Measurements from ENCODE around the gene MGRN1.

The MGRN1 gene

DNA sequence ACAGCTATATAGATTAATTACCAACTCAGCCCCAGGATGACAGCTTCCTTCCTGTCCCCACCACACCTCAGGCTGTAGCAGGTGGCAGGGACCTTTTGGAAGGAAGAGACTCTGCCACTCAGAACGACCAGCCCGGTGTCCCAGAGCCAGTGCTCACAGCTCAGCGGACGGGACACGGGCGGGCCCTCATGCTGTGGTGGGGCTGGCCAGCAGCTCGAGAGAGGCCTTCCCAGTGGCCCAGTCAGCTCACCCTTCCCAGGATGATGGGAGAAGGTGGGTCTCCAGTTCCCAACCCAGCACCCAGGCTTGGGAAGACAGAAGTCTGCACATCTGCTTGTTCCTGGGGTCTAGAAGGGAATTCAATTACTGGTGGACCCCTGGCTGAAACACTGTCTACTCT, 79.3 kb downstream of the MGRN1 start:
- H3K27ac ChIP-seq (ENCODE audit: low read length) = no peak overlapping the region
- H3K27me3 ChIP-seq (ENCODE audit: insufficient read depth, low read length, poor library complexity) = no peaks in the 10 kb centered on the region
- no peak overlapping the region for H3K9ac ChIP-seq (ENCODE audit: low read depth, low read length)
- no peak overlapping the region for H3K4me2 ChIP-seq (ENCODE audit: insufficient read depth, low read length)
- no peak for TF ChIP-seq EZH2 (IDR thresholded peaks at IDR 0.05; ENCODE audit: borderline replicate concordance, low read depth, low read length, severe bottlenecking)
- TF ChIP-seq, protein P1, sequence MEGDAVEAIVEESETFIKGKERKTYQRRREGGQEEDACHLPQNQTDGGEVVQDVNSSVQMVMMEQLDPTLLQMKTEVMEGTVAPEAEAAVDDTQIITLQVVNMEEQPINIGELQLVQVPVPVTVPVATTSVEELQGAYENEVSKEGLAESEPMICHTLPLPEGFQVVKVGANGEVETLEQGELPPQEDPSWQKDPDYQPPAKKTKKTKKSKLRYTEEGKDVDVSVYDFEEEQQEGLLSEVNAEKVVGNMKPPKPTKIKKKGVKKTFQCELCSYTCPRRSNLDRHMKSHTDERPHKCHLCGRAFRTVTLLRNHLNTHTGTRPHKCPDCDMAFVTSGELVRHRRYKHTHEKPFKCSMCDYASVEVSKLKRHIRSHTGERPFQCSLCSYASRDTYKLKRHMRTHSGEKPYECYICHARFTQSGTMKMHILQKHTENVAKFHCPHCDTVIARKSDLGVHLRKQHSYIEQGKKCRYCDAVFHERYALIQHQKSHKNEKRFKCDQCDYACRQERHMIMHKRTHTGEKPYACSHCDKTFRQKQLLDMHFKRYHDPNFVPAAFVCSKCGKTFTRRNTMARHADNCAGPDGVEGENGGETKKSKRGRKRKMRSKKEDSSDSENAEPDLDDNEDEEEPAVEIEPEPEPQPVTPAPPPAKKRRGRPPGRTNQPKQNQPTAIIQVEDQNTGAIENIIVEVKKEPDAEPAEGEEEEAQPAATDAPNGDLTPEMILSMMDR (IDR thresholded peaks at IDR 0.05; ENCODE audit: borderline replicate concordance, extremely low read depth, low read length, poor library complexity, severe bottlenecking) = no peak
- H3K36me3 ChIP-seq (ENCODE audit: insufficient read depth, low read length) = peaks cover 45% of the 10 kb centered on the region
- H3K4me3 ChIP-seq (ENCODE audit: low read depth in 1 of 2, low read length in 2 of 2) = no peak overlapping the region
- H3K4me1 ChIP-seq (ENCODE audit: insufficient read depth, low read length) = no peaks in the 10 kb centered on the region
- DNase-seq (no peak), ATAC-seq (ENCODE audit: insufficient read depth, low read depth) (no peak)
- H4K20me1 ChIP-seq (ENCODE audit: insufficient read depth, low read length) = no peaks in the 10 kb centered on the region
- no peaks in the 10 kb centered on the region for H3K79me2 ChIP-seq (ENCODE audit: insufficient read depth, low read length)
- H3K9me3 ChIP-seq (ENCODE audit: insufficient read depth, low read length, severe bottlenecking) = no peaks in the 10 kb centered on the region
- H2AFZ ChIP-seq (ENCODE audit: low read depth, low read length) = no peak overlapping the region

DNA sequence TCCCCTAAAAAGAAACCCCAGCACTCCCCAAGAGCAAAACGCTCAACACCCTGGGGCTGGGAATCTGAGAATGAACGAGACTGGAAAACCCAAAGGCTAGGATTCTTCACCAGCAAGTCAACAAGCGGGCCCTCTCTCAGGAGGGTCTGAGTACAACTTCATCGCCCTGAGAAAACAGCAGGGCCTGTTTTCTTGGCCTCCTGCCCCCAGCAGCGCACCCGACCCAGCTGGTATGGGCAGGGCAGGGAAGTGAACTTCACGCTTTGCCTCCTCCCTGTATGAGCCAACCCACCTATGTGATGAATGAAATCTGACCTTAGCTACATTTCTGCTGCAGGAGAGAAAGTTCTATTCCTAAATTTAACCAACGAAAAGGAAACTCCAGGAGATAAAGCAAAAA, 79.9 kb downstream of the MGRN1 start:
- no peaks in the 10 kb centered on the region for H3K4me1 ChIP-seq (ENCODE audit: insufficient read depth, low read length)
- no peak for ATAC-seq (ENCODE audit: insufficient read depth, low read depth)
- H3K4me3 ChIP-seq (ENCODE audit: low read depth in 1 of 2, low read length in 2 of 2) = no peak overlapping the region
- no peak overlapping the region for H3K4me2 ChIP-seq (ENCODE audit: insufficient read depth, low read length)
- H3K79me2 ChIP-seq (ENCODE audit: insufficient read depth, low read length) = no peaks in the 10 kb centered on the region
- DNase-seq = no peak
- H3K27me3 ChIP-seq (ENCODE audit: insufficient read depth, low read length, poor library complexity) = no peaks in the 10 kb centered on the region
- no peak overlapping the region for H3K27ac ChIP-seq (ENCODE audit: low read length)
- peaks cover 41% of the 10 kb centered on the region for H3K36me3 ChIP-seq (ENCODE audit: insufficient read depth, low read length)
- TF ChIP-seq EZH2 (IDR thresholded peaks at IDR 0.05; ENCODE audit: borderline replicate concordance, low read depth, low read length, severe bottlenecking) = no peak
- TF ChIP-seq, protein P1 (IDR thresholded peaks at IDR 0.05; ENCODE audit: borderline replicate concordance, extremely low read depth, low read length, poor library complexity, severe bottlenecking) = no peak
- no peaks in the 10 kb centered on the region for H3K9me3 ChIP-seq (ENCODE audit: insufficient read depth, low read length, severe bottlenecking)
- H2AFZ ChIP-seq (ENCODE audit: low read depth, low read length) = no peak overlapping the region
- H3K9ac ChIP-seq (ENCODE audit: low read depth, low read length) = no peak overlapping the region
- no peaks in the 10 kb centered on the region for H4K20me1 ChIP-seq (ENCODE audit: insufficient read depth, low read length)

DNA sequence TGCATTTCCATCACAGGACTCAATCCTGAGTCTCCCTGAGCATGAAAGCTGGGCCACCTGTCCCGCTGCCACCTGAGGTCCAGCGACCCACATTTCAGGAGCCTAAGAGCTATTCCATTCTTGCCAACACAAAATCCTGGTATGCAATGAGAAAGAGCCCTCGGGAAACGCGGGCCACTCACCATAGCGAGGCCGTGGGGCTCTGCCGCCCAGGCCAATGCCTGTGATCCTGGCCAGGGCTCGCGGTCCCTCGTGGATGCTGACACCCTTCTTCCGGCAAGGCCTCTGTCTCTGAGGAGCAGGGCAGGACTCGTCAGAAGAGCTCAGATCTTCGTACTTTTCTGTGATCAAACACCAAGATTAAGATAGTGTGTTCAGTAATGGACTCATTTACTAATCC, 80.3 kb downstream of the MGRN1 start:
- no peak for ATAC-seq (ENCODE audit: insufficient read depth, low read depth)
- H3K4me3 ChIP-seq (ENCODE audit: low read depth in 1 of 2, low read length in 2 of 2) = no peak overlapping the region
- no peak overlapping the region for H3K4me2 ChIP-seq (ENCODE audit: insufficient read depth, low read length)
- DNase-seq = no peak
- no peak overlapping the region for H3K9ac ChIP-seq (ENCODE audit: low read depth, low read length)
- no peaks in the 10 kb centered on the region for H3K79me2 ChIP-seq (ENCODE audit: insufficient read depth, low read length)
- no peaks in the 10 kb centered on the region for H3K4me1 ChIP-seq (ENCODE audit: insufficient read depth, low read length)
- H3K27ac ChIP-seq (ENCODE audit: low read length) = no peak overlapping the region
- H3K36me3 ChIP-seq (ENCODE audit: insufficient read depth, low read length) = peaks cover 43% of the 10 kb centered on the region
- H3K27me3 ChIP-seq (ENCODE audit: insufficient read depth, low read length, poor library complexity) = no peaks in the 10 kb centered on the region
- no peaks in the 10 kb centered on the region for H3K9me3 ChIP-seq (ENCODE audit: insufficient read depth, low read length, severe bottlenecking)
- TF ChIP-seq, protein P1 (IDR thresholded peaks at IDR 0.05; ENCODE audit: borderline replicate concordance, extremely low read depth, low read length, poor library complexity, severe bottlenecking) = no peak
- TF ChIP-seq EZH2 (IDR thresholded peaks at IDR 0.05; ENCODE audit: borderline replicate concordance, low read depth, low read length, severe bottlenecking) = no peak
- H4K20me1 ChIP-seq (ENCODE audit: insufficient read depth, low read length) = no peaks in the 10 kb centered on the region
- no peak overlapping the region for H2AFZ ChIP-seq (ENCODE audit: low read depth, low read length)

DNA sequence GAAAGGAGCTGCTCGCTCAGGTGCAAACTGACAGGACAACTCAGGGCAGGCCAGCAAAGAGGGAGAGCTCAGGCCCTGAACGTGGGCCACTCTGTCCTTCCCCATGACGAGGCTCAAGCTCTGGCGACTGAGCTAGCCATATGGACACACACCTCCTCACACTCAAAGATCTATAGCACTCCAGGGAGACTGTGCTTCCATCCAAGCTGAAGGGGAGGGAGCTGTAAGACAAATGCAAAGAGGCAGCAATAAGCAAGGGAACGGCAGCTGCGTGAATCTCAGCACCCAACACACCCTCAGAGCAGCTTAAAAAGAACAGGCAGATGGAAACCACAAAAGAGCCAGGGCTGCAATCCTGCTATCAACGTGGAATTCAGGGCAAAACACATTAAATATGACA, 82.2 kb downstream of the MGRN1 start:
- TF ChIP-seq EZH2 (IDR thresholded peaks at IDR 0.05; ENCODE audit: borderline replicate concordance, low read depth, low read length, severe bottlenecking) = no peak
- TF ChIP-seq, protein P1 (IDR thresholded peaks at IDR 0.05; ENCODE audit: borderline replicate concordance, extremely low read depth, low read length, poor library complexity, severe bottlenecking) = no peak
- Histone ChIP-seq H3K4me1 (ENCODE audit: insufficient read depth, low read length) (no peaks in the 10 kb centered on the region), H3K9me3 (ENCODE audit: insufficient read depth, low read length, severe bottlenecking) (no peaks in the 10 kb centered on the region), H3K27me3 (ENCODE audit: insufficient read depth, low read length, poor library complexity) (no peaks in the 10 kb centered on the region), H3K4me2 (ENCODE audit: insufficient read depth, low read length) (no peak overlapping the region), H4K20me1 (ENCODE audit: insufficient read depth, low read length) (no peaks in the 10 kb centered on the region), H3K79me2 (ENCODE audit: insufficient read depth, low read length) (no peaks in the 10 kb centered on the region), H3K4me3 (ENCODE audit: low read depth in 1 of 2, low read length in 2 of 2) (no peak overlapping the region), H3K9ac (ENCODE audit: low read depth, low read length) (no peak overlapping the region), H2AFZ (ENCODE audit: low read depth, low read length) (no peak overlapping the region), H3K27ac (ENCODE audit: low read length) (no peak overlapping the region), H3K36me3 (ENCODE audit: insufficient read depth, low read length) (peaks cover 34% of the 10 kb centered on the region)
- DNase-seq = no peak
- ATAC-seq (ENCODE audit: insufficient read depth, low read depth) = no peak
